ENCODE data around the gene BPIFB1. TPM values are rescaled to one million over a fixed set of nuclear protein-coding genes. Genes with fewer than 3 reads are reported as not detected.

Gene BPIFB1
- polyA plus RNA-seq, 1 experiment: not detected

- ChIA-PET CTCF (interaction anchor here (0.8 to 1.5 kb wide), 3 partner anchors 8 to 17 kb away, joined by 3 read pairs; no protein-coding TSS in a partner anchor), POLR2A (no interaction called here)
- no peak for TF ChIP-seq CTCF (IDR thresholded peaks at IDR 0.05; ENCODE audit: insufficient read depth, low read depth, low read length)
Observed at GRCh38 chr20:33308668-33309067, 25.7 kb downstream of the BPIFB1 start.

GRCh38 chr20:33309631-33310030, 26.6 kb downstream of the BPIFB1 start:
- Histone ChIP-seq H3K36me3 (ENCODE audit: control insufficient read depth, insufficient read depth, low read length) (no peaks in the 10 kb centered on the region), H3K4me3 (ENCODE audit: low read depth, low read length) (no peak overlapping the region), H3K27me3 (ENCODE audit: control insufficient read depth, insufficient read depth, low read length) (peaks cover 5% of the 10 kb centered on the region; the same call in 1 of the 2 replicates)
- DNase-seq (ENCODE audit: low read depth): no peak
- TF ChIP-seq CTCF (IDR thresholded peaks at IDR 0.05; ENCODE audit: insufficient read depth, low read depth, low read length): no peak
- CTCF ChIA-PET: interaction anchor here (0.6 to 1.5 kb wide), 3 partner anchors 13 to 45 kb away, joined by 3 to 4 read pairs (median 3); no protein-coding TSS in a partner anchor
- POLR2A ChIA-PET: no interaction called here

More at GRCh38 chr20:33308668-33309067, 25.7 kb downstream of the BPIFB1 start:
- no peak for DNase-seq (ENCODE audit: low read depth)
- H3K4me3 ChIP-seq (ENCODE audit: low read depth, low read length): no peak overlapping the region
- peaks cover 4% of the 10 kb centered on the region; the same call in 1 of the 2 replicates for H3K27me3 ChIP-seq (ENCODE audit: control insufficient read depth, insufficient read depth, low read length)
- H3K36me3 ChIP-seq (ENCODE audit: control insufficient read depth, insufficient read depth, low read length): no peaks in the 10 kb centered on the region

- H3K36me3 ChIP-seq (ENCODE audit: control insufficient read depth, insufficient read depth, low read length): no peaks in the 10 kb centered on the region
- no peak for TF ChIP-seq CTCF (IDR thresholded peaks at IDR 0.05; ENCODE audit: insufficient read depth, low read depth, low read length)
- CTCF ChIA-PET: no interaction called here
- POLR2A ChIA-PET: no interaction called here
- DNase-seq (ENCODE audit: low read depth): no peak
- peaks cover 5% of the 10 kb centered on the region; the same call in 1 of the 2 replicates for H3K27me3 ChIP-seq (ENCODE audit: control insufficient read depth, insufficient read depth, low read length)
- H3K4me3 ChIP-seq (ENCODE audit: low read depth, low read length): no peak overlapping the region
Observed at GRCh38 chr20:33310327-33310899, 27.4 kb downstream of the BPIFB1 start.

GRCh38 chr20:33311011-33311410, 28.0 kb downstream of the BPIFB1 start:
- CTCF ChIA-PET: no interaction called here
- no peak overlapping the region for H3K4me3 ChIP-seq (ENCODE audit: low read depth, low read length)
- H3K36me3 ChIP-seq (ENCODE audit: control insufficient read depth, insufficient read depth, low read length): no peaks in the 10 kb centered on the region
- H3K27me3 ChIP-seq (ENCODE audit: control insufficient read depth, insufficient read depth, low read length): peaks cover 5% of the 10 kb centered on the region; the same call in 1 of the 2 replicates
- no peak for TF ChIP-seq CTCF (IDR thresholded peaks at IDR 0.05; ENCODE audit: insufficient read depth, low read depth, low read length)
- POLR2A ChIA-PET: no interaction called here
- no peak for DNase-seq (ENCODE audit: low read depth)

- no peak overlapping the region for H3K4me3 ChIP-seq (ENCODE audit: low read depth, low read length)
- H3K36me3 ChIP-seq (ENCODE audit: control insufficient read depth, insufficient read depth, low read length): no peaks in the 10 kb centered on the region
- no peak for TF ChIP-seq CTCF (IDR thresholded peaks at IDR 0.05; ENCODE audit: insufficient read depth, low read depth, low read length)
- H3K27me3 ChIP-seq (ENCODE audit: control insufficient read depth, insufficient read depth, low read length): peaks cover 7% of the 10 kb centered on the region; the same call in 1 of the 2 replicates
- ChIA-PET CTCF (no interaction called here), POLR2A (no interaction called here)
- no peak for DNase-seq (ENCODE audit: low read depth)
Observed at GRCh38 chr20:33311996-33312395, 29.0 kb downstream of the BPIFB1 start.

Measured in BJ (cell line).